Neutrophil (primary cell): Measurements from ENCODE around the gene HORMAD1.
A peak's percentile ranks its signal among the peaks of the same experiment; 100 is the strongest.

Experiments
- H3K27ac ChIP-seq: fragments of 200-600 bp; sonication (generic); 2 replicates; pipeline ENCODE4 v1.5.1; 2016; ENCODE audit warnings: mild to moderate bottlenecking, moderate library complexity
- H3K27me3 ChIP-seq: fragments of 200-600 bp; sonication (generic); 2 replicates; pipeline ENCODE4 v1.6.0; 2016; ENCODE audit warnings: mild to moderate bottlenecking
- H3K36me3 ChIP-seq: fragments of 200-600 bp; sonication (generic); 2 replicates; pipeline ENCODE4 v1.5.1; 2017
- H3K4me1 ChIP-seq, 2 experiments: fragments of 200-600 bp in 1 of 2; sonication (generic) in 1 of 2; 1 replicate in 1 of 2; 2 replicates in 1 of 2; pipeline versions ENCODE4 v1.5.1 to v1.6.1; 2013 to 2016; ENCODE audit warnings: low read depth in 1 of 2, low read length in 1 of 2, mild to moderate bottlenecking in 1 of 2, moderate library complexity in 1 of 2; ENCODE audit not compliant: control insufficient read depth in 1 of 2, insufficient read depth in 1 of 2
- H3K4me3 ChIP-seq, 2 experiments: fragments of 200-600 bp in 1 of 2; sonication (generic) in 1 of 2; 1 replicate in 1 of 2; 2 replicates in 1 of 2; pipeline ENCODE4 v1.5.1; 2013 to 2016; ENCODE audit warnings: low read depth in 1 of 2, low read length in 1 of 2, mild to moderate bottlenecking in 1 of 2, moderate library complexity in 1 of 2
- H3K9me3 ChIP-seq: fragments of 200-600 bp; sonication (generic); 2 replicates; pipeline ENCODE4 v1.5.1; 2016
- TF ChIP-seq, protein P1 (sequence below): fragments of 200-600 bp; sonication (generic); IDR thresholded peaks from 2 replicates; pipeline ENCODE4 v1.5.1; 2016; ENCODE audit warnings: antibody characterized with exemption

The HORMAD1 gene

GRCh38 chr1:150762552-150762951 lies 41.9 kb upstream of the HORMAD1 start:
- Histone ChIP-seq H3K4me1 (peaks cover 48 to 75% of the 10 kb centered on the region in 2 experiments), H3K9me3 (no peaks in the 10 kb centered on the region), H3K27ac (peak overlapping the region; percentile 88), H3K36me3 (peaks cover 37% of the 10 kb centered on the region), H3K4me3 (peak overlapping the region; percentile 70 to 78), H3K27me3 (no peaks in the 10 kb centered on the region)
- TF ChIP-seq, protein P1, sequence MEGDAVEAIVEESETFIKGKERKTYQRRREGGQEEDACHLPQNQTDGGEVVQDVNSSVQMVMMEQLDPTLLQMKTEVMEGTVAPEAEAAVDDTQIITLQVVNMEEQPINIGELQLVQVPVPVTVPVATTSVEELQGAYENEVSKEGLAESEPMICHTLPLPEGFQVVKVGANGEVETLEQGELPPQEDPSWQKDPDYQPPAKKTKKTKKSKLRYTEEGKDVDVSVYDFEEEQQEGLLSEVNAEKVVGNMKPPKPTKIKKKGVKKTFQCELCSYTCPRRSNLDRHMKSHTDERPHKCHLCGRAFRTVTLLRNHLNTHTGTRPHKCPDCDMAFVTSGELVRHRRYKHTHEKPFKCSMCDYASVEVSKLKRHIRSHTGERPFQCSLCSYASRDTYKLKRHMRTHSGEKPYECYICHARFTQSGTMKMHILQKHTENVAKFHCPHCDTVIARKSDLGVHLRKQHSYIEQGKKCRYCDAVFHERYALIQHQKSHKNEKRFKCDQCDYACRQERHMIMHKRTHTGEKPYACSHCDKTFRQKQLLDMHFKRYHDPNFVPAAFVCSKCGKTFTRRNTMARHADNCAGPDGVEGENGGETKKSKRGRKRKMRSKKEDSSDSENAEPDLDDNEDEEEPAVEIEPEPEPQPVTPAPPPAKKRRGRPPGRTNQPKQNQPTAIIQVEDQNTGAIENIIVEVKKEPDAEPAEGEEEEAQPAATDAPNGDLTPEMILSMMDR = no peak

DNA sequence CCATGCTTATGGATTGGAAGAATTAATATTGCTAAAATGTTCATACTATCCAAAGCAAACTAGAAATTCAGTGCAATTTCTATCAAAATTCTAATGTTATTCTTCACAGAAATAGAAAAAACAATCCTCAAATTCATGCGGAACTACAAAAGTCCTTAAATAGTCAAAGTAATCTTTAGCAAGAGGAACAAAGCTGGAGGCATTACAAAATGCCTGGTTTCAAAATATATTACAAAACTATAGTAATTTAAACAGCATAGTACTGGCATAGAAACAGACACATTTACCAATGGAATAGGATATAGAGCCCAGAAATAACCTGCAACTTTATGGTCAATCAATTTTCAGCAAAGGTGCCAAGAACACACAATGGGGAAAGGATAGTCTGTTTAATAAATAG lies 41.1 kb upstream of the HORMAD1 start:
- TF ChIP-seq, protein P1 = no peak
- peaks cover 46 to 71% of the 10 kb centered on the region in 2 experiments for H3K4me1 ChIP-seq
- peak overlapping the region; percentile 70 to 78 for H3K4me3 ChIP-seq
- peak overlapping the region; percentile 88 for H3K27ac ChIP-seq
- peaks cover 45% of the 10 kb centered on the region for H3K36me3 ChIP-seq
- no peaks in the 10 kb centered on the region for H3K9me3 ChIP-seq
- H3K27me3 ChIP-seq = no peaks in the 10 kb centered on the region

GRCh38 chr1:150760013-150760412 lies 39.3 kb upstream of the HORMAD1 start:
- Histone ChIP-seq H3K4me3 (peak overlapping the region; percentile 70 to 78), H3K27ac (peak overlapping the region; percentile 88), H3K4me1 (peaks cover 35 to 58% of the 10 kb centered on the region in 2 experiments), H3K27me3 (no peaks in the 10 kb centered on the region), H3K36me3 (peaks cover 63% of the 10 kb centered on the region), H3K9me3 (no peaks in the 10 kb centered on the region)
- TF ChIP-seq, protein P1 = no peak

DNA sequence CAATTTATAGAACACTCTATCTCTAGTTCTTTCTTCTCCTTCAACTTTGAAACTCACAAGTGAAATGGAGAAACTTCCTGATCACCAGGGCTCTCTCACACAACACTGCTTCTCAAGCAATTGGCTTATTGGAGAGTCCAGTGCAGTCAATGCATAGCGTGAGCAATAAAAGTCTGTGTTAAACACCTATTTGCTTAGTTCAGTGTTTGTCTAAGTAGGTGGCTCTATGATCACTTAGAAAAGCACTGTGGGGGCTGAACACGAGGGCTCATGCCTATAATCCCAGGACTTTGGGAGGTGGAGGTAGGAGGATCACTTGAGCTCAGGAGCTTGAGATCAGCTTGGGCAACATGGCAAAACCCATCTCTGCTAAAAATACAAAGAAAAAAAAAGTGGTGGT lies 32.7 kb upstream of the HORMAD1 start:
- no peak overlapping the region for H3K4me3 ChIP-seq
- TF ChIP-seq, protein P1 = no peak
- H3K36me3 ChIP-seq = peaks cover 100% of the 10 kb centered on the region

GRCh38 chr1:150751443-150751842 lies 30.7 kb upstream of the HORMAD1 start:
- no peak overlapping the region for H3K4me3 ChIP-seq

More for the DNA sequence above, 32.7 kb upstream of the HORMAD1 start:
- Histone ChIP-seq H3K27ac (peak overlapping the region; percentile 53), H3K9me3 (no peaks in the 10 kb centered on the region), H3K27me3 (no peaks in the 10 kb centered on the region), H3K4me1 (peaks cover 0 to 4% of the 10 kb centered on the region in 2 experiments)

More at GRCh38 chr1:150751443-150751842, 30.7 kb upstream of the HORMAD1 start:
- TF ChIP-seq, protein P1 = no peak
- Histone ChIP-seq H3K9me3 (no peaks in the 10 kb centered on the region), H3K4me1 (no peaks in the 10 kb centered on the region), H3K27ac (peak overlapping the region; percentile 53), H3K36me3 (peaks cover 100% of the 10 kb centered on the region), H3K27me3 (no peaks in the 10 kb centered on the region)
